ENCODE measurements around the gene BEAN1. TPM values are rescaled to one million over a fixed set of nuclear protein-coding genes. Genes with fewer than 3 reads are reported as not detected.

Gene BEAN1, protein sequence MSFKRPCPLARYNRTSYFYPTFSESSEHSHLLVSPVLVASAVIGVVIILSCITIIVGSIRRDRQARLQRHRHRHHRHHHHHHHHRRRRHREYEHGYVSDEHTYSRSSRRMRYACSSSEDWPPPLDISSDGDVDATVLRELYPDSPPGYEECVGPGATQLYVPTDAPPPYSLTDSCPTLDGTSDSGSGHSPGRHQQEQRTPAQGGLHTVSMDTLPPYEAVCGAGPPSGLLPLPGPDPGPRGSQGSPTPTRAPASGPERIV
- total RNA-seq, result not detected

DNA sequence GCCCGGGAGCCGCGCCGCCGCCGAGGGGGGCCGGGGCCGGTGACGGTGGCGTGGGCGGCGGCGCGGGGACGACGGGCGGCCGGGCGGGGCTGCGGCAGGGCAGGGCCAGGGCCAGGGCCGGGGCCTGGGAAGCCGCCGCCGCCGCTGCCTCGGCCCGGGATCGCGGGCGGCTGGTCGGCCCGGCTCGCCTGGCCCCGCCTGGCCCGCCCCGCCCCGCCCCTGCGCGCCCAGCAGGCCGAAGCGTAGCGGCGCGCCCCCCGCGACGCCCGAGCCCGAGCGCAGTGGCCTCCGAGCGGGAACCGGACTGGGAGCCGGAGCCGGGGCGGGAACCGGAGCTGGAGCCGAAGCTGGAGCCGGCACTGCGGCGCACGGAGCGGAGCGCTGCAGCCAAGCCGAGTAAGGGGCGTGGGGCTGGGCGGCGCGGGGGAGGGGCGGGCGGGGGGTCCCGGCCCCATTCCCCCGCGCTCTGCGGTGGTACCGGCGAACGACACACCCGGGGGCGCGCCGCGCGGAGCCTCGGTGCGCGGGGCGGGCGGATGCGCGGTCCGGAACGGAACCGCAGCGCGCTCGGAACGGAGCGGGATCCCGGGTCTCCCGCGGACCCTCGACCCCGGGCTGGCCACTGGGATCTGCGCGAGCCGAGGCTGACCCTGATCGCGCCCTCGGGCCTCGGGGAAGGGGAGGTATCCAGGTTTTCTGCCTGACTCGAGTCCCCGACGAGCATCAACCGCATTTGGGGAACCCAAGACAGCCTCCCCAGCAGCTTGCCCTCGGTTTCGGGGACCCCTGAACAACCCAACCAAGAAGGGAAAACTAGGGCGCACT, at the start of gene BEAN1:
Gene BEAN1 (plus strand): TSS at position 260 of the 825 bp plus-strand sequence. CDS start 10,382 bp downstream, outside the sequence.
- Histone ChIP-seq H3K4me3 (peak within 1 kb of the TSS; percentile 63 to 90), H3K4me1 (peaks cover 8 to 14% of the 10 kb centered on the region in 2 donors), H3K27ac (no peak within 1 kb of the TSS), H3K27me3 (peaks cover 7% of the 10 kb centered on the region), H3K9me3 (no peaks in the 10 kb centered on the region), H3K36me3 (no peaks in the 10 kb centered on the region)
- intact Hi-C loops (cut with DNase I), result no loop called here
- peak in 1 of 2 donors; percentile 63 for DNase-seq (ENCODE audit: low spot score in 2 of 2)
- TF ChIP-seq, protein P1, sequence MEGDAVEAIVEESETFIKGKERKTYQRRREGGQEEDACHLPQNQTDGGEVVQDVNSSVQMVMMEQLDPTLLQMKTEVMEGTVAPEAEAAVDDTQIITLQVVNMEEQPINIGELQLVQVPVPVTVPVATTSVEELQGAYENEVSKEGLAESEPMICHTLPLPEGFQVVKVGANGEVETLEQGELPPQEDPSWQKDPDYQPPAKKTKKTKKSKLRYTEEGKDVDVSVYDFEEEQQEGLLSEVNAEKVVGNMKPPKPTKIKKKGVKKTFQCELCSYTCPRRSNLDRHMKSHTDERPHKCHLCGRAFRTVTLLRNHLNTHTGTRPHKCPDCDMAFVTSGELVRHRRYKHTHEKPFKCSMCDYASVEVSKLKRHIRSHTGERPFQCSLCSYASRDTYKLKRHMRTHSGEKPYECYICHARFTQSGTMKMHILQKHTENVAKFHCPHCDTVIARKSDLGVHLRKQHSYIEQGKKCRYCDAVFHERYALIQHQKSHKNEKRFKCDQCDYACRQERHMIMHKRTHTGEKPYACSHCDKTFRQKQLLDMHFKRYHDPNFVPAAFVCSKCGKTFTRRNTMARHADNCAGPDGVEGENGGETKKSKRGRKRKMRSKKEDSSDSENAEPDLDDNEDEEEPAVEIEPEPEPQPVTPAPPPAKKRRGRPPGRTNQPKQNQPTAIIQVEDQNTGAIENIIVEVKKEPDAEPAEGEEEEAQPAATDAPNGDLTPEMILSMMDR (IDR thresholded peaks at IDR 0.05), result no peak

DNA sequence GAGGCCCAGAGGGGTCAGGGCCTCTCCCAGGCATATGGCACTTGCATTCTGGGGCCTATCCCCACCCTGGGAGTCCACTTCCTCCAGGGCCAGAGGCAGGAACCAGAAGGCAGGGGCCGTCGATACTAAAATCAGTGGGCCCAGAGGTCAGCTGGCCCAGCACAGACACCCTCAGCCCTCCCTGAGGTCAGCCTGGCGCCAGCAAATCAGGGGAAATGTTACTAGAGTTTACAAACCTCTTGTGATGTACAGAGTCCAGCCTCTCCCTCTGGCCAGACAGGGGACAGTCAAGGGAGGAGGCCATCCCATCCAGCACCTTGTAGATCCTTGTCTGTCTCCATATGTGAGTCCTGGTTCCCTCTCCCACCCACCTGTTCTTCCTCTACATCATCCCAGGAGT, 49.8 kb upstream of the BEAN1 start:
- intact Hi-C loops (cut with DNase I), result no loop called here

DNA sequence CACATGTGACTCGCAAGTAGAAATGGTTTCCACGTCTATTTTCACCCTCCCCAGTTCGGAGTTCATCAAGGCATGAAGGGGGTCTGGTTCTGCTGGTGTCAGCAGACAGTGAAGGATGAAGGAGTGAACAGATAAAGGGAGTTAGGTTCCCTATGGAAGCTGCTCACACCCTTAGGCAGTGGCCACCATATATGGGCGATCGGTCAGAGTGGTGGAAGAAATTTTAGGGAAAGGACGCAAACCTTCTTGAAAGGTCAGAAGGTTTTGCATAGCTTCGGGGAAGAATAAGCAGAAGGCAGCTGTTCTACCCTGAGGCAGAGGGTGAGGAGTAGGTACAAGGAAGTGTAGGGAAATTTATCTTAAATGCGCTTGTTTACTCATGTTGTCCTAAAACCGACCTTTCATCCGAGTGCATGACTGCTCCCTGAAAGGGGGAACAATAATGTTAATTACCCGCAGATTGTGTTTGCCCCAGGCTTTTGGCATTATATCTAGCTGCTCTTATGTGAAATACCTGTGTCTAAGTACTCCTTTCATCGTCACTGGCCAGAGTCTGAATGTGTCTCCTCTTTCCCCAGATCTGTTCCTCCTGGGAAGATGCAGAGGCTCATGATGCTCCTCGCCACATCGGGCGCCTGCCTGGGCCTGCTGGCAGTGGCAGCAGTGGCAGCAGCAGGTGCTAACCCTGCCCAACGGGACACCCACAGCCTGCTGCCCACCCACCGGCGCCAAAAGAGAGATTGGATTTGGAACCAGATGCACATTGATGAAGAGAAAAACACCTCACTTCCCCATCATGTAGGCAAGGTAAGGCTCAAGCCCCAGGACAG, 48.1 kb upstream of the BEAN1 start:
- TF ChIP-seq, protein P1 (IDR thresholded peaks at IDR 0.05), result no peak
- no peaks in the 10 kb centered on the region for H3K27me3 ChIP-seq
- DNase-seq (ENCODE audit: low spot score in 2 of 2), result no peak
- H3K4me3 ChIP-seq, result no peak overlapping the region
- no peaks in the 10 kb centered on the region for H3K4me1 ChIP-seq
- intact Hi-C loops (cut with DNase I), result no loop called here
- no peaks in the 10 kb centered on the region for H3K36me3 ChIP-seq
- no peaks in the 10 kb centered on the region for H3K9me3 ChIP-seq
- no peak overlapping the region for H3K27ac ChIP-seq

More for the DNA sequence above, 49.8 kb upstream of the BEAN1 start:
- Histone ChIP-seq H3K4me3 (no peak overlapping the region), H3K4me1 (no peaks in the 10 kb centered on the region), H3K27ac (no peak overlapping the region), H3K36me3 (no peaks in the 10 kb centered on the region), H3K27me3 (no peaks in the 10 kb centered on the region), H3K9me3 (no peaks in the 10 kb centered on the region)
- no peak for DNase-seq (ENCODE audit: low spot score in 2 of 2)
- TF ChIP-seq, protein P1 (IDR thresholded peaks at IDR 0.05), result no peak

DNA sequence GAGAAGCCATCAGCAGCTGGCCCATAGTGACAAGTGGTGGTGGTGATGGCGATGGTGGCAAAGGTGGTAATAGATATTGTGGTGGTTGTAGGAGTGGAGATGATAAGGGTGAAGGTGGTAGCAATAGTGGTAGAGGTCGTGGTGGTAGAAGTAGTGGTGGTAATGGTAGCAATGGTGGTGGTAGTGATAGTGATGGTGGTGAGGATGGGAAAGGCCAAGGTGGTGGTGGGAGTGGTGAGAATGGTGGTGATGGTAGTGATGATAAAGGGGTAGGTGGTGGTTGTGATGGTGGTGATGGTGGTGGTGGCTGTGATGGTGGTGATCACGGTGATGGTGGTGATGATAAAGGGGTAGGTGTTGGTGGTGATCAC, 47.5 kb upstream of the BEAN1 start:
- no peak for DNase-seq (ENCODE audit: low spot score in 2 of 2)
- no peaks in the 10 kb centered on the region for H3K36me3 ChIP-seq
- H3K9me3 ChIP-seq, result no peaks in the 10 kb centered on the region
- intact Hi-C loops (cut with DNase I), result no loop called here
- H3K27me3 ChIP-seq, result no peaks in the 10 kb centered on the region
- TF ChIP-seq, protein P1 (IDR thresholded peaks at IDR 0.05), result no peak
- no peaks in the 10 kb centered on the region for H3K4me1 ChIP-seq
- no peak overlapping the region for H3K4me3 ChIP-seq
- H3K27ac ChIP-seq, result no peak overlapping the region

DNA sequence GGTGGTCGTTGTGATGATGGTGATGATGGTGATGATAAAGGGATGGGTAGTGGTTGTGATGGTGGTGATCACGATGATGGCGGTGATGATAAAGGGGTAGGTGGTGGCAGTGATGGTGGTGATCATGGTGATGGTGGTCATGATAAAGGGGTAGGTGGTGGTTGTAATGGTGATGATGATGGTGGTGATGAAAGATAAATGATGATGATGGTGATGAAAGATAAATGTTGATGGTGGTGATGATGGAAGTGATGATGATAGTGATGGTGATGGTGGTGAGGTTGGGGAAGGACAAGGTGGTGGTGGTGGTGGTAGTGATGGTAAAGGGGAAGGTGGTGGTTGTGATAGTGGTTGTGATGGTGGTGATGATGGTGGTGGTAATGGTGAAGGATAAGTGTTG, 46.7 kb upstream of the BEAN1 start:
- Histone ChIP-seq H3K9me3 (no peaks in the 10 kb centered on the region), H3K4me1 (no peaks in the 10 kb centered on the region), H3K36me3 (no peaks in the 10 kb centered on the region), H3K27me3 (no peaks in the 10 kb centered on the region), H3K4me3 (no peak overlapping the region), H3K27ac (no peak overlapping the region)
- intact Hi-C loops (cut with DNase I), result no loop called here
- TF ChIP-seq, protein P1 (IDR thresholded peaks at IDR 0.05), result no peak
- DNase-seq (ENCODE audit: low spot score in 2 of 2), result no peak

Measured in ascending aorta (tissue), 2 donors.